Measurements from ENCODE around the gene KCNJ6. TPM values are rescaled to one million over a fixed set of nuclear protein-coding genes. Genes with fewer than 3 reads are reported as not detected.

KCNJ6 gene
- total and polyA plus RNA-seq, 9 of the 15 experiments (the other 6 are each of a cell fraction or from before 2014, with no cell fraction given), result 0.06 to 0.21 (median 0.13) TPM; not detected in 1

- in situ Hi-C loops (cut with MboI), result no loop called here
- no peaks in the 10 kb centered on the region; the same call in 1 of the 2 replicates for H3K9me3 ChIP-seq (replicated peaks; ENCODE audit: control insufficient read depth, insufficient read depth, low read depth, low read length)
- no peaks in the 10 kb centered on the region for H3K9me1 ChIP-seq (ENCODE audit: control insufficient read depth, insufficient read depth, low read length)
- H3K9ac ChIP-seq (ENCODE audit: insufficient read depth in 1 of 2, low read depth in 2 of 2, low read length in 2 of 2), result no peak overlapping the region
- no peaks in the 10 kb centered on the region for H4K20me1 ChIP-seq (replicated peaks; ENCODE audit: control insufficient read depth, insufficient read depth, low read length)
- H3K27me3 ChIP-seq (ENCODE audit: control insufficient read depth in 2 of 2, insufficient read depth in 2 of 2, low read length in 2 of 2), result peaks cover 22% of the 10 kb centered on the region in 2 experiments
- CTCF ChIA-PET (ENCODE audit: low intra/inter-chr PET ratio), result no interaction called here
- no peaks in the 10 kb centered on the region for H3K79me2 ChIP-seq (ENCODE audit: control insufficient read depth, insufficient read depth, low read length)
- no peaks in the 10 kb centered on the region for H3K4me1 ChIP-seq (replicated peaks in 1 of 2; ENCODE audit: control insufficient read depth in 2 of 2, insufficient read depth in 2 of 2, low read length in 2 of 2)
- ATAC-seq (no peak), DNase-seq (ENCODE audit: extremely low read depth in 1 of 4, low spot score in 3 of 4) (no peak), FAIRE-seq (no peak)
- TF ChIP-seq ZNF274 (IDR thresholded peaks at IDR 0.05; ENCODE audit: borderline replicate concordance, low read depth, low read length) (no peak), ZFP36 (IDR thresholded peaks at IDR 0.05; ENCODE audit: low read depth, low read length, partially characterized antibody) (peak; percentile 63), FOXM1 (IDR thresholded peaks at IDR 0.05; ENCODE audit: low read depth) (no peak), FOXM1 (CRISPR knock-in tag; IDR thresholded peaks at IDR 0.05; ENCODE audit: low read depth) (no peak), KDM1A (IDR thresholded peaks at IDR 0.05) (0 out of 4 replicates have a peak, but pooled peaks have one; percentile 9 to 27), BRD9 (IDR thresholded peaks at IDR 0.05; ENCODE audit: low read depth, partially characterized antibody) (peak; percentile 99), JUN (IDR thresholded peaks at IDR 0.05; ENCODE audit: borderline replicate concordance, low read depth, low read length) (no peak), JUN (CRISPR knock-in tag; IDR thresholded peaks at IDR 0.05; ENCODE audit: borderline replicate concordance) (no peak), MLLT1 (IDR thresholded peaks at IDR 0.05) (no peak), HINFP (tag; conservative IDR thresholded peaks at IDR 0.05; ENCODE audit: low read depth) (no peak), RBM25 (IDR thresholded peaks at IDR 0.05; ENCODE audit: low read depth, low read length, severe bottlenecking) (peak; percentile 76), SMARCA5 (IDR thresholded peaks at IDR 0.05) (peak; percentile 71; the same call in 1 of the 2 replicates), BCOR (IDR thresholded peaks at IDR 0.05) (peak; percentile 78)
- H2AFZ ChIP-seq (ENCODE audit: low read depth, low read length), result no peak overlapping the region
- POLR2A ChIA-PET, result no interaction called here
- no TSS peak for BruUV-seq (replicated peaks)
- H3K36me3 ChIP-seq (ENCODE audit: control insufficient read depth, insufficient read depth, low read length), result no peaks in the 10 kb centered on the region
- H3K27ac ChIP-seq (ENCODE audit: extremely low read depth, low read depth, low read length), result no peak overlapping the region
- no peak overlapping the region for H3K4me3 ChIP-seq
- no peak overlapping the region for H3K4me2 ChIP-seq (ENCODE audit: insufficient read depth, low read length)
- intact Hi-C loops (cut with micrococcal nuclease), result no loop called here
Observed at GRCh38 chr21:37817242-37817641, 99.0 kb downstream of the KCNJ6 start.

All from K562 (cell line).